ENCODE results near the gene KRTAP4-6. TPM values are rescaled to one million over a fixed set of nuclear protein-coding genes. Genes with fewer than 3 reads are reported as not detected.

Gene KRTAP4-6
- total and polyA plus RNA-seq, 2 of the 4 experiments (the other 2 are of a cell fraction), result not detected

- dilution Hi-C loops (cut with HindIII; ENCODE audit: low sequenced_read_pairs, unreplicated experiment), result no loop called here
- no peaks in the 10 kb centered on the region; the same call in 1 of the 2 replicates for H3K9me3 ChIP-seq (ENCODE audit: control insufficient read depth, insufficient read depth, low read length)
- no peak overlapping the region for H2BK5ac ChIP-seq (ENCODE audit: low read depth, low read length, poor library complexity, severe bottlenecking)
- H3K4me2 ChIP-seq (ENCODE audit: low read depth, low read length), result no peak overlapping the region
- no peak overlapping the region for H3K23ac ChIP-seq (ENCODE audit: low read depth, low read length)
- no TSS peak for BruUV-seq (replicated peaks)
- H3K4me3 ChIP-seq (ENCODE audit: insufficient read depth, low read depth, low read length), result no peak overlapping the region
- ATAC-seq (ENCODE audit: low read depth) (no peak), DNase-seq (no peak)
- no CpG with 5 or more reads among the region's 1 CpG for WGBS, 2 experiments (ENCODE audit: extremely low coverage in 2 of 2, insufficient read length in 1 of 2)
- H3K27me3 ChIP-seq (ENCODE audit: control insufficient read depth, insufficient read depth, low read length), result peaks cover 4% of the 10 kb centered on the region
- H3K9ac ChIP-seq (ENCODE audit: low read depth, low read length), result no peak overlapping the region
- H3K4ac ChIP-seq (ENCODE audit: low read depth, low read length), result no peak overlapping the region
- H4K91ac ChIP-seq (ENCODE audit: insufficient read depth, low read depth, low read length), result no peak overlapping the region
- TF ChIP-seq SMC3 (IDR thresholded peaks at IDR 0.05; ENCODE audit: low read depth, low read length), result no peak
- no peaks in the 10 kb centered on the region for H3K9me1 ChIP-seq (ENCODE audit: insufficient read depth, low read length)
- H4K8ac ChIP-seq (ENCODE audit: low read depth in 2 of 2, low read length in 2 of 2), result no peak overlapping the region
- no peak overlapping the region for H3K18ac ChIP-seq (ENCODE audit: low read depth, low read length)
- in situ Hi-C loops (cut with MboI; ENCODE audit: low sequenced_read_pairs), result no loop called here
- intact Hi-C loops (cut with micrococcal nuclease), result no loop called here
- H3K36me3 ChIP-seq (ENCODE audit: control insufficient read depth, insufficient read depth, low read length), result no peaks in the 10 kb centered on the region
- CTCF ChIA-PET, result no interaction called here
- H3K56ac ChIP-seq (ENCODE audit: extremely low read depth, insufficient read depth, low read length), result no peak overlapping the region
- H2BK15ac ChIP-seq (ENCODE audit: low read depth, low read length), result no peak overlapping the region
- no peak overlapping the region for H4K5ac ChIP-seq (ENCODE audit: low read depth, low read length)
- no peak overlapping the region for H2BK20ac ChIP-seq (ENCODE audit: low read depth, low read length)
- H2AK5ac ChIP-seq (ENCODE audit: low read depth, low read length), result no peak overlapping the region
- POLR2A ChIA-PET (ENCODE audit: unreplicated experiment), result no interaction called here
- H2BK120ac ChIP-seq (ENCODE audit: low read depth, low read length), result no peak overlapping the region
- H3K79me1 ChIP-seq (ENCODE audit: low read depth in 1 of 2, low read length in 2 of 2), result no peaks in the 10 kb centered on the region
- no peaks in the 10 kb centered on the region for H3K4me1 ChIP-seq (ENCODE audit: control insufficient read depth, insufficient read depth, low read length)
- H2AFZ ChIP-seq (replicated peaks; ENCODE audit: low read length, poor library complexity), result no peak overlapping the region
- H3K27ac ChIP-seq (ENCODE audit: insufficient read depth, low read length), result no peak overlapping the region
- no peak overlapping the region for H2AK9ac ChIP-seq (replicated peaks; ENCODE audit: low read depth, low read length, poor library complexity)
- H4K20me1 ChIP-seq (ENCODE audit: insufficient read depth, low read length), result no peaks in the 10 kb centered on the region
- H3K14ac ChIP-seq (replicated peaks; ENCODE audit: low read depth, low read length), result no peak overlapping the region
These were observed 44.7 kb upstream of the KRTAP4-6 start for GRCh38 chr17:41185001-41185400.
